Measurements from ENCODE around the gene TAX1BP3.

Gene TAX1BP3

GRCh38 chr17:3636154-3636907 lies 32.0 kb downstream of the TAX1BP3 start, which contains the start of the genes CTNS and SHPK (continued):
- TF ChIP-seq ATF2 (tag by site-specific recombination; IDR thresholded peaks at IDR 0.05; ENCODE audit: low read depth) = no peak
- no peak for TF ChIP-seq ZNF626 (tag by site-specific recombination; IDR thresholded peaks at IDR 0.05)
- peak; percentile 69 for TF ChIP-seq KLF1 (tag by site-specific recombination; IDR thresholded peaks at IDR 0.05)
- TF ChIP-seq ZNF785 (tag by site-specific recombination; IDR thresholded peaks at IDR 0.05) = no peak
- TF ChIP-seq BCL11A (tag by site-specific recombination; IDR thresholded peaks at IDR 0.05; ENCODE audit: low read depth) = no peak
- no peak for TF ChIP-seq ZNF140 (tag by site-specific recombination; IDR thresholded peaks at IDR 0.05)
- 0 out of 2 replicates have a peak, but pooled peaks have one; percentile 1 for TF ChIP-seq PATZ1 (tag by site-specific recombination; IDR thresholded peaks at IDR 0.05)
- TF ChIP-seq ZNF843 (tag by site-specific recombination; IDR thresholded peaks at IDR 0.05) = no peak
- TF ChIP-seq SP3 (tag by site-specific recombination; IDR thresholded peaks at IDR 0.05) = peak; percentile 98
- peak; percentile 97 for TF ChIP-seq KLF9 (tag by site-specific recombination; IDR thresholded peaks at IDR 0.05; ENCODE audit: low read depth)
- TF ChIP-seq YY1 (tag by site-specific recombination; IDR thresholded peaks at IDR 0.05) = peak; percentile 58
- no peak for TF ChIP-seq ZNF623 (tag by site-specific recombination; IDR thresholded peaks at IDR 0.05)
- no peak for TF ChIP-seq MEIS1 (CRISPR knock-in tag; IDR thresholded peaks at IDR 0.05; ENCODE audit: borderline replicate concordance)
- TF ChIP-seq ZBTB48 (tag by site-specific recombination; IDR thresholded peaks at IDR 0.05) = peak; percentile 53
- TF ChIP-seq ZNF362 (tag by site-specific recombination; IDR thresholded peaks at IDR 0.05) = no peak
- TF ChIP-seq ZNF398 (tag by site-specific recombination; IDR thresholded peaks at IDR 0.05) = no peak
- no peak for TF ChIP-seq ZFP37 (tag by site-specific recombination; IDR thresholded peaks at IDR 0.05)
- TF ChIP-seq ZNF423 (tag by site-specific recombination; IDR thresholded peaks at IDR 0.05) = no peak
- no peak for TF ChIP-seq ZNF776 (tag by site-specific recombination; IDR thresholded peaks at IDR 0.05; ENCODE audit: borderline replicate concordance)
- no peak for TF ChIP-seq ZNF830 (tag by site-specific recombination; IDR thresholded peaks at IDR 0.05; ENCODE audit: low read depth)
- peak; percentile 62; the same call in 1 of the 2 replicates for TF ChIP-seq ZFP69B (tag by site-specific recombination; IDR thresholded peaks at IDR 0.05)
- TF ChIP-seq ZNF654 (tag by site-specific recombination; IDR thresholded peaks at IDR 0.05; ENCODE audit: low read depth) = no peak
- no peak for TF ChIP-seq ZNF624 (tag by site-specific recombination; IDR thresholded peaks at IDR 0.05)
- TF ChIP-seq BCL6B (tag by site-specific recombination; IDR thresholded peaks at IDR 0.05) = no peak
- TF ChIP-seq ZNF146 (tag by site-specific recombination; IDR thresholded peaks at IDR 0.05) = no peak
- peak; percentile 97 for TF ChIP-seq KLF16 (tag by site-specific recombination; IDR thresholded peaks at IDR 0.05)
- no peak for TF ChIP-seq ZNF280D (tag by site-specific recombination; IDR thresholded peaks at IDR 0.05)
- TF ChIP-seq ZNF521 (tag by site-specific recombination; IDR thresholded peaks at IDR 0.05) = no peak
- TF ChIP-seq ZNF555 (tag by site-specific recombination; conservative IDR thresholded peaks at IDR 0.05) = no peak
- TF ChIP-seq ZNF48 (tag by site-specific recombination; IDR thresholded peaks at IDR 0.05) = no peak

Data from HEK293 (cell line).